ENCODE results near the gene IGF1R. TPM values are rescaled to one million over a fixed set of nuclear protein-coding genes. Genes with fewer than 3 reads are reported as not detected.

The IGF1R gene
- total RNA-seq, 1 experiment from 2014 or later: 20.2 TPM

DNA sequence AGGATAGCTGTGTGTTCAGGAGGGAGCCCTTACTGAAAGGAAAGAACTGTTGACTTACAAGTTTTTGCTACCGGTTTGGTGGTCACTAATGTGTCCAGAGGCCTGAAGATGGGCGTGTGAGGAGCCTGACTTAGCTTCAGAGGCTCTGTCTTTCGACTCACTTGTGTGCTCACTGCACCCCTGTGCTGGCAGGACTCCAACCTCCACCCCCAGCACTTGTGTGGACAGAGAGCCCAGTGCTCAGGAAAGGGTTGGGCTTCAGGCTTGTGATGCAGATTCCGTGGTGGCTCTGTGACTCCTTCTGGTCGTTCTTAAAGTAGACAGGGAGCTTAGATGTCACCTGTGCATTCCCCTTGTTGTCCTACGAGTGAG is 258.4 kb downstream of the IGF1R start:
- in situ Hi-C loops (cut with HindIII; ENCODE audit: low pct_unique_long_range_greater_than_20kb, low sequenced_read_pairs): no loop called here
- no peak for DNase-seq (ENCODE audit: low read depth, low spot score)

- in situ Hi-C loops (cut with HindIII; ENCODE audit: low pct_unique_long_range_greater_than_20kb, low sequenced_read_pairs): no loop called here
- no peak for DNase-seq (ENCODE audit: low read depth, low spot score)
Measured at GRCh38 chr15:98907927-98908471, 259.7 kb downstream of the IGF1R start.

DNA sequence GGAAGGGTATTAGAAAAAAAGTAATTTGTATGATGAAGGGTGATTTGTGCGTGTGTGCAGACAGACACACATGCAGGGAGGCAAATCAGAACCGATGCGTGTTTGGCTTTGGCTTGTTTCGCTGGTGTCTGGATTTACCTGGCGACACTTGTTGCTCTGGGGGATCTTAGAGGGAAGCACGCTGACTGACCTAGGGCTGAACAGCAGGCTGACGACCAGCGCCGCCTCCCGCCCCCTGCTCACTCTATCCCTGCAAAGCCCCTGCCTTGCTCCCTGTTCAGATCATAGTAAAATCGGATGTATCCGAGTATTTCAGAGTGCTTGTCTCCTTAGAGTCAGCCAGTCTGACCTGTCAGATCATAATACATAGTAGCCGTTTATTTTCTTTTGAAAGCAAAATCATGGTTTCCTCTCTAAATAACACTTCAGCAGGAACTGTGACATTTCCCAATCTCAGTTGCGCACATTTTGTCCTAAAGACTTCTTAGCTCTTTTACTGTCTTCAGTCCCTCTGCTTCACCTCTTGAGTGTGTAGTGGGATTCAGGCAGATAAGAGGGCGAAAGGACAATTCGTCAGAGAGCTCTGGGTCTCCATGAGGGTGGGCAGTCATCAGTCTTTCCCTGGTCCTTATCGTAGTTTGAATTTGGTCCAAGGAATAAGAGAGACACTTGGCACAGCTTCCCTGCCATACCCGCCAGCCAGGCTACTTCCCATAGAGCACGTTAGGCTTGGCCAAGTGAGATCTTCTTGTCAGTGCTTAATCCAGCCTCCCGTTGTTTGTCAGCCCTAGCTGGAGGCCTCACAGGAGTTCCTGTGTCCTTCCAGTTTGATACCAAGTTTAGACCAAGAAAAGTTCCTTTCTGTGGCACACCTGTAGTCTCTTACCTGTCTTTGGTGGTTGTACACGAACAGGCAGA is 261.9 kb downstream of the IGF1R start:
- no peak for DNase-seq (ENCODE audit: low read depth, low spot score)
- in situ Hi-C loops (cut with HindIII; ENCODE audit: low pct_unique_long_range_greater_than_20kb, low sequenced_read_pairs): no loop called here

- in situ Hi-C loops (cut with HindIII; ENCODE audit: low pct_unique_long_range_greater_than_20kb, low sequenced_read_pairs): no loop called here
- no peak for DNase-seq (ENCODE audit: low read depth, low spot score)
Measured at GRCh38 chr15:98914626-98915025, 266.3 kb downstream of the IGF1R start.

- in situ Hi-C loops (cut with HindIII; ENCODE audit: low pct_unique_long_range_greater_than_20kb, low sequenced_read_pairs): no loop called here
- no peak for DNase-seq (ENCODE audit: low read depth, low spot score)
Measured at GRCh38 chr15:98916826-98917225, 268.5 kb downstream of the IGF1R start.

GRCh38 chr15:98917417-98917816 is 269.1 kb downstream of the IGF1R start:
- no peak for DNase-seq (ENCODE audit: low read depth, low spot score)
- in situ Hi-C loops (cut with HindIII; ENCODE audit: low pct_unique_long_range_greater_than_20kb, low sequenced_read_pairs): no loop called here

DNA sequence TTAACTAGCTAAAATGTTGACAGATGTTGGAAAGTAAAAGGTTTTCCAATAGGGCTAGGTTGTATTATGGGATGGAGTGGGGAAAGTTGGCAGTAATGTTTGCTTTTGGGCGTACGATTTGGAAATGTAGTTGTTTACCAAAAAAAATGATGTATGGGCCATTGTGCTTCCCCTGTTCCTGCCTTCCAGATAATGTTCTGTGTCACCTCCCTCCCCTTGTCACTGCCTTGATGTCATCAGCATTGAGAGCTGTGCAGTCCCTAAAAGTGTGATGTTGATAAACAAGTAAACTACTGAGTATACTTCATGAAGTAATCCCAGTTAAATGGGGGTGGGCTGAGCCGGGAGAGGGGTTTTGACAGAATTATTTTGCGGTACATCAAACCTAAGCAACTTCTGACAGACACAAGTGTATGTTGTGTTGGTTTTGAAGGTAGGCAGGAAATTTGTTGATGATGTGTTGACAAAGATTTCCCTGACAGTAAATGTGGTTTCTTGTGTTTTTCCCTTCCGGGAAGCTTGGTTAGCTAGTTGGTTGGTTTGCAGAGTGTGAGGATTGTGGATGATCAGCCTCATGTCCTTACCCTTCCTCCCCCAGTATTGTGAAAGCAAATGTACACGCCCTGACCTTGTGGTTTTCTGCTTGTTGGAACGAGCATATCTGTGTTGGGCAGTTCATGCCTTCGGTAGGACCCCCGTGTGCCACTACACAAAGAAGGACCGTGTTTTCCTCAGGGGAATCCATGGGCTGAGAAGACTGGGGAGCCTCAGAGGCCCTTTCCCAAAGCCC is 271.9 kb downstream of the IGF1R start:
- in situ Hi-C loops (cut with HindIII; ENCODE audit: low pct_unique_long_range_greater_than_20kb, low sequenced_read_pairs): no loop called here

DNA sequence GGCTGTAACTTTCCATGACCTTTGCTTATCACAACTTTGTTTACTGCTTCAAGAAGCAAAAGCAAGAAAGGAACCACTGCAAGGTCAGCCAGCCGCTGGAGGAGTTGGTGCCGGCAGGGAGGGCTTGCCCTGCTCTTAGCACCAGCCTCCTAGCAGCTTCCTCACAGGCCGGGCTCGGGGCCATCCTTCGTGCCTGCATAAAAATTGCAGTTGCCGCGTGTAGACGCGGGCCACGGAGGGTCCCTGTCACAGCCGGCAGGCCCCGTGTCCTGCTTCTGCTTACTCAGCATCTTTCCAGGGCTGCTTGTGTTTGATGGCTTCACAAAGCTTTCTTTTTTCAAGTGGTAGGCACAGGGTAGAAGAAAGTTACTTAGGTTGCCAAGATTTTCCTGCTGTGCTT is 274.8 kb downstream of the IGF1R start:
- DNase-seq (ENCODE audit: low read depth, low spot score): no peak
- in situ Hi-C loops (cut with HindIII; ENCODE audit: low pct_unique_long_range_greater_than_20kb, low sequenced_read_pairs): no loop called here

More for the DNA sequence above, 271.9 kb downstream of the IGF1R start:
- no peak for DNase-seq (ENCODE audit: low read depth, low spot score)

DNA sequence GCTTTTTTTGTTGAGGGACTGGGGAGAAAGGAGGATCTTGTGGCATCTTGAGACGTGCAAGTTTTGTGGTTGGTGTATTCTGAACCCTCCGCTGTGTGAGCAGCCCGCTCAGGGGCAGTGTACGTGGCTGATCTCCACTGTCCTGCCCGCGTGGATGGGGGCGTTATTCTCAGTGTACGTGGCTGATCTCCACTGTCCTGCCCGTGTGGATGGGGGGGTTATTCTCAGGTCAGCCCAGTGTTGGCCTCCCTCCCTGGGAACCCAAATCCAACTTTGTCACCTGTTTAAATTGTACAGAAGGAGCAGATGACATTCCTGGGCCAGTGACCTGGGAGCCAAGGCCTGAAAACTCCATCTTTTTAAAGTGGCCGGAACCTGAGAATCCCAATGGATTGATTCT is 275.2 kb downstream of the IGF1R start:
- DNase-seq (ENCODE audit: low read depth, low spot score): no peak
- in situ Hi-C loops (cut with HindIII; ENCODE audit: low pct_unique_long_range_greater_than_20kb, low sequenced_read_pairs): no loop called here

DNA sequence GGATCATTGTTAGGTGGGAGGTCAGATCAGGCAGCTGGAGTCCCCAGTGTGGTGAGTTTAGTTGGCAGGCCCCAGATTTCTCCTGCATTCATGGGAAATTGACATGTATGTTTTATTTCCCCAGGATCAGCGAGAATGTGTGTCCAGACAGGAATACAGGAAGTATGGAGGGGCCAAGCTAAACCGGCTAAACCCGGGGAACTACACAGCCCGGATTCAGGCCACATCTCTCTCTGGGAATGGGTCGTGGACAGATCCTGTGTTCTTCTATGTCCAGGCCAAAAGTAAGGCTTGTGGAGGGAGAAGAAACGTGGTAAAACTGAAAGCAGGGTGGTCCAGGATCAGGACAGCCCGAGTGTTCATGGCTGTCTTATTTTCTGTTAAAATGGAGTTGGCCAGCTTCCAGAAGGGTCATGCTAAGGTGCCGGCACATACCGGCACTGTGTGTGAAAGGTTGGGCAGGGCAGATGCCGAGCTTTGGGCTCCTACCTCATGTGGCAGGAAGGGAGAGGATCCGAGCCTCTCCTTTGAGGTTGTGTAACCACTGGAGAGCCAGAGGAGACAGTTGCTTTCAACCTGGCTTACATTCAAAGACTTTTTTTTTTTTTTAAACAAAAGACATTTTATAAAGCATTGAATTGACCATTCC is 276.2 kb downstream of the IGF1R start:
- in situ Hi-C loops (cut with HindIII; ENCODE audit: low pct_unique_long_range_greater_than_20kb, low sequenced_read_pairs): no loop called here
- DNase-seq (ENCODE audit: low read depth, low spot score): no peak

DNA sequence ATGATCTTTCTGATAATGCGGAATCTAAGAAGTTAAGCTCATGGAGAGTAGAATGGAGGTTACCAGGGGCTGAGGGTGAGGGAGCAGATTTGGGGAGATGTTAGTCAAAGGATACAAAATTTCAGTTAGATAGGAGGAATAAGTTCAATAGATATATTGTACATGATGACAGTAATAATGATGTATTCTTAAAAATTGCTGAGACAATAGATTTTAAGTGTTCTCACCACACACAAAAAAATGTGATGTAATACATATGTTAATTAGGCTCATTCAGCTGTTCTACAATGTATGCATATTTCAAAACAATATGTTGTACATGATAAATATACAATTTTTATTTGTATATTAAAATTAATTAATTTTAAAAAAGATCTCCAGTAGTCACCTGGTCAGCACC is 277.9 kb downstream of the IGF1R start:
- in situ Hi-C loops (cut with HindIII; ENCODE audit: low pct_unique_long_range_greater_than_20kb, low sequenced_read_pairs): no loop called here
- DNase-seq (ENCODE audit: low read depth, low spot score): no peak

DNA sequence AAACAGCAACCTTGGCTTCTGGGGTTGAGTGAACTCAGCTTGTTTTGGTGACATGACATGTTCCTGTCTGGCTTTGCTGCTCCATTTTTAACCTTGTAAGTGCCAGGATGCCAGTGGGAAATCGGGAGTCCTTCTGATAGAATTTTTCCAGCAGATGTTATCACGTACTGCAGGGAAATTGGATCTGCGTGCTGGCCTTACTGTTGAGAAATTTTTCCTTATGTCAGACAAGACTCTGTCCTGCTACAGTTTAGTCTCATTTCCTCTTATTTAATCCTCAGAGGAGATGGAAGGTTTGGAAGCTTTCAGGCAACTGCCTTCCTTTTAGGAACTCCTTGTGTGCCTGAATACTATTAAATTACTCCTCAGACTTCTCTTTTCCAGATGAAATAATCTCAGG is 278.7 kb downstream of the IGF1R start:
- in situ Hi-C loops (cut with HindIII; ENCODE audit: low pct_unique_long_range_greater_than_20kb, low sequenced_read_pairs): no loop called here
- no peak for DNase-seq (ENCODE audit: low read depth, low spot score)

- no peak for DNase-seq (ENCODE audit: low read depth, low spot score)
- in situ Hi-C loops (cut with HindIII; ENCODE audit: low pct_unique_long_range_greater_than_20kb, low sequenced_read_pairs): no loop called here
Measured at GRCh38 chr15:98927996-98928395, 279.7 kb downstream of the IGF1R start.

GRCh38 chr15:98930576-98930975 is 282.2 kb downstream of the IGF1R start:
- DNase-seq (ENCODE audit: low read depth, low spot score): no peak
- in situ Hi-C loops (cut with HindIII; ENCODE audit: low pct_unique_long_range_greater_than_20kb, low sequenced_read_pairs): no loop called here

GRCh38 chr15:98931004-98931403 is 282.7 kb downstream of the IGF1R start:
- in situ Hi-C loops (cut with HindIII; ENCODE audit: low pct_unique_long_range_greater_than_20kb, low sequenced_read_pairs): no loop called here

GRCh38 chr15:98933406-98933805 is 285.1 kb downstream of the IGF1R start:
- DNase-seq (ENCODE audit: low read depth, low spot score): no peak
- in situ Hi-C loops (cut with HindIII; ENCODE audit: low pct_unique_long_range_greater_than_20kb, low sequenced_read_pairs): no loop called here

More at GRCh38 chr15:98931004-98931403, 282.7 kb downstream of the IGF1R start:
- DNase-seq (ENCODE audit: low read depth, low spot score): peak; percentile 69

- no peak for DNase-seq (ENCODE audit: low read depth, low spot score)
- in situ Hi-C loops (cut with HindIII; ENCODE audit: low pct_unique_long_range_greater_than_20kb, low sequenced_read_pairs): no loop called here
Measured at GRCh38 chr15:98935736-98936135, 287.4 kb downstream of the IGF1R start.
